ENCODE results near the gene TTC7B.

Gene TTC7B

GRCh38 chr14:90628825-90629224, 187.4 kb downstream of the TTC7B start:
- TF ChIP-seq SPI1 (IDR thresholded peaks at IDR 0.05; ENCODE audit: borderline replicate concordance, low read depth) (no peak), REST (IDR thresholded peaks at IDR 0.05; ENCODE audit: insufficient replicate concordance, low read depth) (no peak)
- no peak overlapping the region for H3K27ac ChIP-seq (replicated peaks)
- H3K27me3 ChIP-seq (ENCODE audit: insufficient read depth, poor library complexity, severe bottlenecking) = no peaks in the 10 kb centered on the region
- DNase-seq (ENCODE audit: low read depth in 1 of 2, low spot score in 1 of 2) = no peak
- no peak overlapping the region for H3K4me3 ChIP-seq (replicated peaks; ENCODE audit: insufficient read depth, low read length)

- DNase-seq (ENCODE audit: low read depth in 1 of 2, low spot score in 1 of 2) = no peak
- Histone ChIP-seq H3K27ac (replicated peaks) (no peak overlapping the region), H3K27me3 (ENCODE audit: insufficient read depth, poor library complexity, severe bottlenecking) (no peaks in the 10 kb centered on the region), H3K4me3 (replicated peaks; ENCODE audit: insufficient read depth, low read length) (no peak overlapping the region)
- no peak for TF ChIP-seq SPI1 (IDR thresholded peaks at IDR 0.05; ENCODE audit: borderline replicate concordance, low read depth)
- TF ChIP-seq REST (IDR thresholded peaks at IDR 0.05; ENCODE audit: insufficient replicate concordance, low read depth) = no peak
- TF ChIP-seq POLR2AphosphoS5 (IDR thresholded peaks at IDR 0.05; ENCODE audit: low read depth) = no peak
- TF ChIP-seq GABPA (IDR thresholded peaks at IDR 0.05; ENCODE audit: low read depth) = no peak
- TF ChIP-seq CTCF (IDR thresholded peaks at IDR 0.05; ENCODE audit: insufficient read depth, low read length) = no peak
These were observed 188.8 kb downstream of the TTC7B start for GRCh38 chr14:90627478-90627877.

- Histone ChIP-seq H3K27me3 (ENCODE audit: insufficient read depth, poor library complexity, severe bottlenecking) (no peaks in the 10 kb centered on the region), H3K27ac (replicated peaks) (no peak overlapping the region), H3K4me3 (replicated peaks; ENCODE audit: insufficient read depth, low read length) (no peak overlapping the region)
- DNase-seq (ENCODE audit: low read depth in 1 of 2, low spot score in 1 of 2) = no peak
- TF ChIP-seq SPI1 (IDR thresholded peaks at IDR 0.05; ENCODE audit: borderline replicate concordance, low read depth) (no peak), GABPA (IDR thresholded peaks at IDR 0.05; ENCODE audit: low read depth) (no peak), CTCF (IDR thresholded peaks at IDR 0.05; ENCODE audit: insufficient read depth, low read length) (no peak), REST (IDR thresholded peaks at IDR 0.05; ENCODE audit: insufficient replicate concordance, low read depth) (no peak), POLR2AphosphoS5 (IDR thresholded peaks at IDR 0.05; ENCODE audit: low read depth) (no peak)
These were observed 189.7 kb downstream of the TTC7B start for GRCh38 chr14:90626550-90626949.

GRCh38 chr14:90625445-90625844, 190.8 kb downstream of the TTC7B start:
- no peak overlapping the region for H3K27ac ChIP-seq (replicated peaks)
- no peak for TF ChIP-seq SPI1 (IDR thresholded peaks at IDR 0.05; ENCODE audit: borderline replicate concordance, low read depth)
- TF ChIP-seq GABPA (IDR thresholded peaks at IDR 0.05; ENCODE audit: low read depth) = no peak
- TF ChIP-seq CTCF (IDR thresholded peaks at IDR 0.05; ENCODE audit: insufficient read depth, low read length) = no peak
- no peak for TF ChIP-seq REST (IDR thresholded peaks at IDR 0.05; ENCODE audit: insufficient replicate concordance, low read depth)
- no peak for TF ChIP-seq POLR2AphosphoS5 (IDR thresholded peaks at IDR 0.05; ENCODE audit: low read depth)
- H3K4me3 ChIP-seq (replicated peaks; ENCODE audit: insufficient read depth, low read length) = no peak overlapping the region
- no peak for DNase-seq (ENCODE audit: low read depth in 1 of 2, low spot score in 1 of 2)
- no peaks in the 10 kb centered on the region for H3K27me3 ChIP-seq (ENCODE audit: insufficient read depth, poor library complexity, severe bottlenecking)

Measured in HL-60 (cell line).